ENCODE results near the gene VAV3.

The VAV3 gene

GRCh38 chr1:107535091-107535490 lies 429.9 kb downstream of the VAV3 start:
- no peak for TF ChIP-seq ZNF274 (IDR thresholded peaks at IDR 0.05; ENCODE audit: low read depth, low read length)
- H3K4me3 ChIP-seq (ENCODE audit: low read length): no peak overlapping the region

GRCh38 chr1:107534632-107535031 lies 430.3 kb downstream of the VAV3 start:
- no peak for TF ChIP-seq ZNF274 (IDR thresholded peaks at IDR 0.05; ENCODE audit: low read depth, low read length)
- no peak overlapping the region for H3K4me3 ChIP-seq (ENCODE audit: low read length)

- no peak for TF ChIP-seq ZNF274 (IDR thresholded peaks at IDR 0.05; ENCODE audit: low read depth, low read length)
- no peak overlapping the region for H3K4me3 ChIP-seq (ENCODE audit: low read length)
These were observed 431.5 kb downstream of the VAV3 start for GRCh38 chr1:107533436-107533835.

- no peak overlapping the region for H3K4me3 ChIP-seq (ENCODE audit: low read length)
- TF ChIP-seq ZNF274 (IDR thresholded peaks at IDR 0.05; ENCODE audit: low read depth, low read length): no peak
These were observed 432.7 kb downstream of the VAV3 start for GRCh38 chr1:107532318-107532717.

GRCh38 chr1:107531065-107531908 lies 433.7 kb downstream of the VAV3 start:
- H3K4me3 ChIP-seq (ENCODE audit: low read length): no peak overlapping the region
- no peak for TF ChIP-seq ZNF274 (IDR thresholded peaks at IDR 0.05; ENCODE audit: low read depth, low read length)

- no peak overlapping the region for H3K4me3 ChIP-seq (ENCODE audit: low read length)
- no peak for TF ChIP-seq ZNF274 (IDR thresholded peaks at IDR 0.05; ENCODE audit: low read depth, low read length)
These were observed 434.4 kb downstream of the VAV3 start for GRCh38 chr1:107530543-107530942.

- no peak for TF ChIP-seq ZNF274 (IDR thresholded peaks at IDR 0.05; ENCODE audit: low read depth, low read length)
- H3K4me3 ChIP-seq (ENCODE audit: low read length): no peak overlapping the region
These were observed 435.4 kb downstream of the VAV3 start for GRCh38 chr1:107529511-107530149.

GRCh38 chr1:107526524-107527198 lies 438.3 kb downstream of the VAV3 start:
- no peak for TF ChIP-seq ZNF274 (IDR thresholded peaks at IDR 0.05; ENCODE audit: low read depth, low read length)
- H3K4me3 ChIP-seq (ENCODE audit: low read length): no peak overlapping the region

- H3K4me3 ChIP-seq (ENCODE audit: low read length): no peak overlapping the region
- no peak for TF ChIP-seq ZNF274 (IDR thresholded peaks at IDR 0.05; ENCODE audit: low read depth, low read length)
These were observed 439.0 kb downstream of the VAV3 start for GRCh38 chr1:107525961-107526360.

- TF ChIP-seq ZNF274 (IDR thresholded peaks at IDR 0.05; ENCODE audit: low read depth, low read length): no peak
These were observed 439.8 kb downstream of the VAV3 start for GRCh38 chr1:107525145-107525544.

GRCh38 chr1:107524301-107524700 lies 440.7 kb downstream of the VAV3 start:
- no peak overlapping the region for H3K4me3 ChIP-seq (ENCODE audit: low read length)
- TF ChIP-seq ZNF274 (IDR thresholded peaks at IDR 0.05; ENCODE audit: low read depth, low read length): no peak

More at GRCh38 chr1:107525145-107525544, 439.8 kb downstream of the VAV3 start:
- no peak overlapping the region for H3K4me3 ChIP-seq (ENCODE audit: low read length)

GRCh38 chr1:107523736-107524135 lies 441.2 kb downstream of the VAV3 start:
- TF ChIP-seq ZNF274 (IDR thresholded peaks at IDR 0.05; ENCODE audit: low read depth, low read length): no peak
- no peak overlapping the region for H3K4me3 ChIP-seq (ENCODE audit: low read length)

- TF ChIP-seq ZNF274 (IDR thresholded peaks at IDR 0.05; ENCODE audit: low read depth, low read length): no peak
These were observed 441.9 kb downstream of the VAV3 start for GRCh38 chr1:107523061-107523460.

More at GRCh38 chr1:107523061-107523460, 441.9 kb downstream of the VAV3 start:
- no peak overlapping the region for H3K4me3 ChIP-seq (ENCODE audit: low read length)
